ENCODE data around the gene SMTNL1. TPM values are rescaled to one million over a fixed set of nuclear protein-coding genes. Genes with fewer than 3 reads are reported as not detected.

The SMTNL1 gene
- total and polyA plus RNA-seq, 9 of the 15 experiments (the other 6 are each of a cell fraction or from before 2014, with no cell fraction given) = not detected

- TF ChIP-seq, protein P1, sequence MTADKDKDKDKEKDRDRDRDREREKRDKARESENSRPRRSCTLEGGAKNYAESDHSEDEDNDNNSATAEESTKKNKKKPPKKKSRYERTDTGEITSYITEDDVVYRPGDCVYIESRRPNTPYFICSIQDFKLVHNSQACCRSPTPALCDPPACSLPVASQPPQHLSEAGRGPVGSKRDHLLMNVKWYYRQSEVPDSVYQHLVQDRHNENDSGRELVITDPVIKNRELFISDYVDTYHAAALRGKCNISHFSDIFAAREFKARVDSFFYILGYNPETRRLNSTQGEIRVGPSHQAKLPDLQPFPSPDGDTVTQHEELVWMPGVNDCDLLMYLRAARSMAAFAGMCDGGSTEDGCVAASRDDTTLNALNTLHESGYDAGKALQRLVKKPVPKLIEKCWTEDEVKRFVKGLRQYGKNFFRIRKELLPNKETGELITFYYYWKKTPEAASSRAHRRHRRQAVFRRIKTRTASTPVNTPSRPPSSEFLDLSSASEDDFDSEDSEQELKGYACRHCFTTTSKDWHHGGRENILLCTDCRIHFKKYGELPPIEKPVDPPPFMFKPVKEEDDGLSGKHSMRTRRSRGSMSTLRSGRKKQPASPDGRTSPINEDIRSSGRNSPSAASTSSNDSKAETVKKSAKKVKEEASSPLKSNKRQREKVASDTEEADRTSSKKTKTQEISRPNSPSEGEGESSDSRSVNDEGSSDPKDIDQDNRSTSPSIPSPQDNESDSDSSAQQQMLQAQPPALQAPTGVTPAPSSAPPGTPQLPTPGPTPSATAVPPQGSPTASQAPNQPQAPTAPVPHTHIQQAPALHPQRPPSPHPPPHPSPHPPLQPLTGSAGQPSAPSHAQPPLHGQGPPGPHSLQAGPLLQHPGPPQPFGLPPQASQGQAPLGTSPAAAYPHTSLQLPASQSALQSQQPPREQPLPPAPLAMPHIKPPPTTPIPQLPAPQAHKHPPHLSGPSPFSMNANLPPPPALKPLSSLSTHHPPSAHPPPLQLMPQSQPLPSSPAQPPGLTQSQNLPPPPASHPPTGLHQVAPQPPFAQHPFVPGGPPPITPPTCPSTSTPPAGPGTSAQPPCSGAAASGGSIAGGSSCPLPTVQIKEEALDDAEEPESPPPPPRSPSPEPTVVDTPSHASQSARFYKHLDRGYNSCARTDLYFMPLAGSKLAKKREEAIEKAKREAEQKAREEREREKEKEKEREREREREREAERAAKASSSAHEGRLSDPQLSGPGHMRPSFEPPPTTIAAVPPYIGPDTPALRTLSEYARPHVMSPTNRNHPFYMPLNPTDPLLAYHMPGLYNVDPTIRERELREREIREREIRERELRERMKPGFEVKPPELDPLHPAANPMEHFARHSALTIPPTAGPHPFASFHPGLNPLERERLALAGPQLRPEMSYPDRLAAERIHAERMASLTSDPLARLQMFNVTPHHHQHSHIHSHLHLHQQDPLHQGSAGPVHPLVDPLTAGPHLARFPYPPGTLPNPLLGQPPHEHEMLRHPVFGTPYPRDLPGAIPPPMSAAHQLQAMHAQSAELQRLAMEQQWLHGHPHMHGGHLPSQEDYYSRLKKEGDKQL (CRISPR knock-in tag; IDR thresholded peaks at IDR 0.05; ENCODE audit: borderline replicate concordance) = no peak
- TF ChIP-seq ZNF165 (CRISPR knock-in tag; IDR thresholded peaks at IDR 0.05; ENCODE audit: borderline replicate concordance) = peak; percentile 37; the same call in 1 of the 2 replicates
- TF ChIP-seq, protein P2, sequence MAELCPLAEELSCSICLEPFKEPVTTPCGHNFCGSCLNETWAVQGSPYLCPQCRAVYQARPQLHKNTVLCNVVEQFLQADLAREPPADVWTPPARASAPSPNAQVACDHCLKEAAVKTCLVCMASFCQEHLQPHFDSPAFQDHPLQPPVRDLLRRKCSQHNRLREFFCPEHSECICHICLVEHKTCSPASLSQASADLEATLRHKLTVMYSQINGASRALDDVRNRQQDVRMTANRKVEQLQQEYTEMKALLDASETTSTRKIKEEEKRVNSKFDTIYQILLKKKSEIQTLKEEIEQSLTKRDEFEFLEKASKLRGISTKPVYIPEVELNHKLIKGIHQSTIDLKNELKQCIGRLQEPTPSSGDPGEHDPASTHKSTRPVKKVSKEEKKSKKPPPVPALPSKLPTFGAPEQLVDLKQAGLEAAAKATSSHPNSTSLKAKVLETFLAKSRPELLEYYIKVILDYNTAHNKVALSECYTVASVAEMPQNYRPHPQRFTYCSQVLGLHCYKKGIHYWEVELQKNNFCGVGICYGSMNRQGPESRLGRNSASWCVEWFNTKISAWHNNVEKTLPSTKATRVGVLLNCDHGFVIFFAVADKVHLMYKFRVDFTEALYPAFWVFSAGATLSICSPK (IDR thresholded peaks at IDR 0.05; ENCODE audit: borderline replicate concordance) = no peak
- TF ChIP-seq ZBTB1 (CRISPR knock-in tag; IDR thresholded peaks at IDR 0.05; ENCODE audit: borderline replicate concordance, low read depth) = no peak
- TF ChIP-seq TEAD4 (IDR thresholded peaks at IDR 0.05; ENCODE audit: low read length) = no peak
- no peak for TF ChIP-seq TEAD4 (CRISPR knock-in tag; IDR thresholded peaks at IDR 0.05; ENCODE audit: borderline replicate concordance)
- TF ChIP-seq HMBOX1 (IDR thresholded peaks at IDR 0.05) = no peak
- TF ChIP-seq SMC3 (conservative IDR thresholded peaks at IDR 0.05; ENCODE audit: insufficient read depth, low read depth, low read length) = 0 out of 2 replicates have a peak, but pooled peaks have one; percentile 8
- TF ChIP-seq ZNF431 (CRISPR knock-in tag; IDR thresholded peaks at IDR 0.05) = no peak
- no peak for TF ChIP-seq MAFG (tag; conservative IDR thresholded peaks at IDR 0.05)
- TF ChIP-seq LEF1 (IDR thresholded peaks at IDR 0.05) = no peak
- TF ChIP-seq ZNF76 (CRISPR knock-in tag; IDR thresholded peaks at IDR 0.05; ENCODE audit: borderline replicate concordance) = no peak
- TF ChIP-seq DACH1 (IDR thresholded peaks at IDR 0.05; ENCODE audit: partially characterized antibody) = no peak
- TF ChIP-seq ZNF586 (CRISPR knock-in tag; conservative IDR thresholded peaks at IDR 0.05) = no peak
- no peak; the same call in 1 of the 2 replicates for TF ChIP-seq CREM (IDR thresholded peaks at IDR 0.05; ENCODE audit: low read depth)
- TF ChIP-seq COPS2 (conservative IDR thresholded peaks at IDR 0.05) = no peak
- TF ChIP-seq MEIS2 (IDR thresholded peaks at IDR 0.05; ENCODE audit: partially characterized antibody) = no peak
- TF ChIP-seq ZNF146 (CRISPR knock-in tag; IDR thresholded peaks at IDR 0.05; ENCODE audit: unreplicated experiment) = no peak
- TF ChIP-seq ZBTB8A (IDR thresholded peaks at IDR 0.05; ENCODE audit: partially characterized antibody) = no peak
Observed at GRCh38 chr11:57567515-57568329, 30.3 kb downstream of the SMTNL1 start, which contains the start of gene UBE2L6 (continued).

All from K562 (cell line).